GM19468 (cell line): ENCODE data around the gene PKP4.

Experiments used
- ATAC-seq: cut with Tn5 transposase; IDR thresholded peaks from one replicate; pipeline ENCODE4 v1.9.1; 2021; ENCODE audit warnings: mild to moderate bottlenecking, moderate library complexity, moderate number of reproducible peaks; ENCODE audit not compliant: unreplicated experiment; ENCODE audit errors: extremely low read depth

The PKP4 gene

DNA sequence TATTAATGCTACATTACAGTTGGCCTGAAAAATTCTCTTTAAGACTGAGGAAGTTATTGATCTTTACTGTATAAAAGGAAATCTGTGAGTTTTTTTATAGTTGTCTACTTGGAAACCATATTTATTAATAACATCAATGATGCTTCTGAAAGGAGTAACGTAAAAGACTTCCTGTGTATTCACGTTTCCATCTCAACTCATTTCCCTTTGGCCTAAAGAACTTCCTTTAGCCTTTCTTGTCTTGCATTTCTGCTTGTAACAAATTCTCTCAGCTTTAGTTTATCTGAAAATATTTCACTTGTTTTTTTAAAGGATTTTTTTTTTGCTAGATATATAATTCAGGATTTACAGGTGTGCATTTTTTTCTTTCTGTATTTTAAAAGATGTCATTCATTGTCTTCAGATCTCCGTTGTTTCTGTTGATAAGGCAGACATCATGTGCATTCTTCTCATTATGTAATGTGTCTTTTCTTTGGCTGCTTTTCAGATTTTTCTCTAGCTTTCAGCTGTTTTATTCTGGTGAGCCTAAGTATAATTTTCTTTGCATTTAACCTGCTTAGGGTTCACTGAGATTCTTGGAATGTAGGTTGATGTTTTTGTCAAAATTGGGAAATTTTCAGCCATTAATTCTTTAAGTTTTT lies 179.3 kb downstream of the PKP4 start:
- ATAC-seq: no peak

DNA sequence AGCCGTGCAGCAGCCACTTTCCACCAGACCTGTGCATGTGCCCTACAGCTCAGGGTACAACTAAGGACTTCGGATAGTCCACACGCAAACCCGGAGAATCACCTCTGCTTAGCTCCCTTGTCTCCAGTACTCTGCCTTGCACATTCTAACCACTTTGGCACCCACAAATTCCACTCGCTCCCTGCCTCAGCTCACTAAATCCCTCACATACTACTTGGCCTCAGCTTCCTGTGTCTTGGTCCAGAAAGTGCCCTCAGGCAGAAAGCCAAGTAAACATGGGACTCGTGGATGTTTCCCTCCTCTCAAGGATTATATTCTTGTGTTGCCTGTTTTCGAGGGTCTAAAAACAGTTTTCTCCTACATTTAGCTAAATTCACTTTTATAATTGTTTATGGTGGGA lies 180.6 kb downstream of the PKP4 start:
- ATAC-seq: no peak

DNA sequence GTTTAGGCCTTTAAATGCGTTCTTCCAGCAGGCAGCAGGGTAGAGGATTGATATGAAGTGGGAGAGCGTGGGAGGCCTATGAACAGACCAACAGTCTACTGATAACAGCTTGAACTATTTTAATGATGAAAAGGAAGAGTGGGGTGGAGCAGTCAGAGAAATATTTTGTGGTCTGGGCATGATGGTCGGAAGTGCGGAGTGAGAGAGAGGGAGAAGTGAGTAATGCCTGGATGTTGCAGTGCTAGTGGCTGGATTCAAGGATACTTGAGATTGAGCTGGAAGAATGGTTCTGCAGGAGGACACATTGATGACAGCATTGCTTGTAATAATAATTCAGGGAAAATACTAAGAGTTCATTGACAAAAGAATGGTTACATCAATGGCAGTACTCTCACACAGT lies 187.4 kb downstream of the PKP4 start:
- no peak for ATAC-seq

DNA sequence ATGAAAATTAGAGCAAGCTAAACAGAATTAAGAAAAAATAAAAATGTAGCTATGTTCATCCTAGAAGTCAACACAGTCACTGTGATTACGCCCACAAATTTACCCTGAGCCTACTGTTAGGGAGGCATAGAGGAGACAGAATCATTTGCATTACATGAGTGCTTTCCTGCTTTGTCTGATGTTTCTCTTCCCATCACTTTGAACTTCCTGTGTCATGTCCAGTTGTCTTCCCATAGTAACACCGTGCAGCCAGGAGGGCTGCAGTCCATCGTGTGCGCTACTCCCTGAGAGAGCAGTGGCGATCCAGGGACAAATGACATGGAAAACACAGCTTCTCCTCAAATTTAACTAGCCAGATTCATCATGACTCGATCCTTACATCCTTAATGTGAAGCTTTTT lies 188.5 kb downstream of the PKP4 start:
- ATAC-seq: no peak

DNA sequence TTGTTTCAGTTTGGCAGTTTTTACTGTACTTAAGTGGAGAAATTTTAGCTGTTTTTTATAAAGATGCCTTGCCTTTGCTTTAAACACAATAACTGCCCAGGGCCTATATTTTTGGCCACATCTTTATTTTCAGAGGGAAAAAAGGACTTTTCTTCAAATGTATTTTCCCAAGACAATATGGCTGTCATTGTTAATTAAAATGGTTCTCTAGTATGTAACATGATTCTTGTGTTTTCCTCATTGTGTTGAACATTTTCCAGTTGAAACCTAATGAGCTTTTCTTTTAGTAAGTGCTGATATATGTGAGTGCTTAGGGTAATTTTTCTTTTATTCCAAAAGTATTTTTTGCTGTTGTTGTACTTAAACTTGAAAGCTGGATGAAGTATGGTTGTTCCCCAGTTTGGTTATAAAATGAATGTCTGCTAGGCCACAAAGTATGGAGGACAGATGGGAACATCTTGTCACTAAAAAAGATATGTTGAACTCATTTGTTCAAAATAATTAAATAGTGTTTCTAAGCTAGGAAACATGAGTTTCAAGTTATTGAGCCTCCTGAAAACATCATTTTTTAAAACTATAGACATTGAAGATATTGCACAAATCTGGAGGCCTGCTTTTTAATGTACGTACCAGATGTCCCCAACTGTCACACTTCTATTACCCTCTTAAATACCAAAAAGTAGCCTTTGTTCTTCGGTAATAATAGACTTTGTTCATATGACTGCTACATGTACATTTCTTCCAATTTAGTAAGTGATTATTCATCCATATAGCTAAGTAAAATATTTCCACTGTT lies 190.9 kb downstream of the PKP4 start:
- no peak for ATAC-seq

DNA sequence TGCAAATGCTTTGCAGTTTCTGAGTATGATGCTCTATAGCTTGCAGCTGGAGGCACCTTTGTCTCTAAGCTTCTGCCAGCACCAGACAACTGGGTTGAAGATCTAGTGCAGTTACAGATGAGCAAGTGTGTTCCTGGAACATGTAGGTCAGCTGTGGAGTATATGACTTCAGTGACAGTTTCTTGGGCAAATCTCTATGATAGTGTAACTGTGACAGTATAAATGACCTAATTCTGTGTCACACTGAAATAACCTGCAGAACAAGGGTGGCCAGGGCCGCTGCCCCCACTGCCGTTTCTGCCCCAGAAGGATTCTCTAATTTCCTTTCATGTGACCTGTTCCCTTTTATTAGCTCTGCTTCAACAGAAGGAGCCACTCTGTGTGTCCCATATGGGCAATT lies 193.1 kb downstream of the PKP4 start:
- ATAC-seq: no peak

DNA sequence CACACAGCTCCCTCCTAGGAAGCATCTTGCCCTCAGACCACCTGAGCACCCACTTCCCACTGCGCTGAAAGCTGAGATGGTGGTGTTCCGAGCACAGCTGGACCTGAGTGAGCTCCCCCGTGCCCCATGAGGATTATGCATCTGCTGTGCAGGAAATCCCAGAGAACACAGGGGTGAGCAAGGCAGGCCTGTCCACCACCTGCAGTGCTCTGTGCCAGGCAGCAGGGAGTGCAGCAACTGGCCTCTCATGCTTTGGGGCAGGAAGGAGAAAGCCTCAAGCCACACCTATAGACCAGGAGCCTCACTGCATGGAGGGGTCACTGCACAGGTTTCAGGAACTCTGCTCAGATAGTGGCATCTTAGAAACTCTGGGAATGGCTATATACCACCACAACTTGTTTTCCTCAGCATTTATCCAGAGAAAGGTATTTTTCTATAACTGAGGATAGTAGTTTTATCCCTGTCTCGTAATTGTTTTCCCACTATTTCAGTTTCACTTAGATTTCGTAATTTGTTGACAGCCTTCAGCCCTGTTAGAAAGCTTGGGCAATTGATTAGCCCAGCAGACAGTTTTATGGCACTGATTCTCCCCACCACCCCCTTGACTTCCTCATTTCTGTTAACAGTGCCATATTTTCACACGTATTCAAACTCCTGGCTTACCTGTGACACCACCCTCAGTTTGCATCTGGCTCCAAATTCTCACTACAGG lies 194.1 kb downstream of the PKP4 start:
- ATAC-seq: no peak

DNA sequence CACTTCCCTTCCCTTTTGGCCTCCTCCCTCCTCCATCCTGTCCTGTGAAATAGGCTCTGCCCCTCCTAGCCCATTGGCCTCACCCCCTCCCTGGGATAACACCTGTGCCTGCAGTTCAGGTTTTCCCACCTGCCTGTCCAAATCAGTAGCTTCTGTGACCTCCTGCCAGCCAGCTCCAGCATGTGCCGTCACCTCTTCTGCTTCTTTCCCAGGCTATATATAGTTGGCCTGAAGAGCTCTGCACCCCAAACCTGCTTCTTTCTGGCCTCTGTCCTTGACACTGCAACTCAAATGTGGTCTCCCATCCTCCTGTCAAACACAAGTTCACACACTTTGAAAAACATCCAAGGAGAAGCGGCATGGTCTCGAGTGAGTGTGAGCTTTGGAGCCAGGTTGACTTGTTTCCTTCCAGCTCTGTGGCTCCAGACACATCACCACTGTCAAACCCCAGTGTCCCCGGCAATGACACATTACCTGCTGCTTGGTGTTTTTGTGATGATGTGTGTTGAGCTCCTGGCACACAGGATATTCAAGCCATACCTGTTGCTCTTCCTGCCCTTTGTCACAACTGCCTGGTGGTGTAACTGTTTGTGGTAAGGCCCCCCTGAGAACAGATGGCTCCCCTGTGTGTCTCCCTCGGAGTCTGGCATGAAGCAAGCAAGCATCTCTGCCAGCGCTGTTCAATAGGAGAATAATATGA lies 194.8 kb downstream of the PKP4 start:
- no peak for ATAC-seq

DNA sequence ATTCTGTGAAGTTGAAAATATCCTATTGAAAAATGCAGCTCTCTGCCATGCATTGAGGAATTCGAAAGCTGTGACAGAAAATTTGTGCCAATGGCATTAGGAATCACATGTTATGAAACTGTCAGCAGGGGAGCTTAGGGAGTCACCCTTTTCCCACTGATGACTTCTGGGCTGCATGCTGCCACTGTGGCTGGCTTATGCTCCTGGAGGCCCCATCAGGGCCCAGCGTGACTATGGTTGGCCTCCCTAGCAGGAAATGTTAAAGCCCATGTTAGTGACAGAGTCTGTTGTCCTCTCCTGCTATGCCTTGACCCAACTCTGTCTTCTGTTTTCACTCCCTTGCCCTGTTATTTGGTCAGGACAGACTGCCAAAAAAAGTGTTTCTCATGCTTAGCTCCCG lies 198.9 kb downstream of the PKP4 start:
- no peak for ATAC-seq

DNA sequence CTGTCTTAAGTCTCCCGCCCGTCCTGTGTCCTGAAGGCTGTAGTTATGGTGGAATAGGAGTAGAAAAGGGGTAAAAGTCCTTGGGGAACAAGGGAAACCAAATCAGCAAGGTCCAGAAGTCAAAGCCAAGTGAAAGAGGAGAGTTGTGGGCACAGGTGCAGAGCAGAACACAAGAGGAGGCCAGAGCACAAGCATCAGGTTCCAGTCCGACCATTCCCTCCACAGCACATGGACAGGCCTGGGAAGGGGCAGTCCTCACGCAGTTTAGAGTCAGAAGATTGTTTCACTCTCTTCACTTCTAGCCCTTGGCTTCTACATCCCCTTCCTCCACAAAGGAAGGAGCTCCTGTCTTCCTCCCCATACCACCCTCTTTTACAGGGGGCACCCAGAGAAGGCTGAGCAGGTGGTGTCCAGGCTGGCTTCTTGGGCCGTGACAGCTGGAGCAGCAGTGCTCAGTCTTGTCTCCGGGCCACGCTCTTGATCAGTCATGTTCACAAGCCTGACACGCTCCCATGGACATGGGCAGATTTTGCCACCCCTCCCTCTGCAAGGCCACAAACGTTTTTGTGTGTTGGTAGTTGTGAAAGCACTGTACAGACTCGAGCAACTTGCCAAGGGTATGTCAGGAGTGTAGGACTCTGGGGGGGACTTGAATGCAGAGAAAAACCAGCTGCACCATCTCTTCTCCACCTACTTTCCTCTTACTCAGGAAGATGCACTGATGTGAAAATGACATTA lies 199.9 kb downstream of the PKP4 start:
- ATAC-seq: no peak

DNA sequence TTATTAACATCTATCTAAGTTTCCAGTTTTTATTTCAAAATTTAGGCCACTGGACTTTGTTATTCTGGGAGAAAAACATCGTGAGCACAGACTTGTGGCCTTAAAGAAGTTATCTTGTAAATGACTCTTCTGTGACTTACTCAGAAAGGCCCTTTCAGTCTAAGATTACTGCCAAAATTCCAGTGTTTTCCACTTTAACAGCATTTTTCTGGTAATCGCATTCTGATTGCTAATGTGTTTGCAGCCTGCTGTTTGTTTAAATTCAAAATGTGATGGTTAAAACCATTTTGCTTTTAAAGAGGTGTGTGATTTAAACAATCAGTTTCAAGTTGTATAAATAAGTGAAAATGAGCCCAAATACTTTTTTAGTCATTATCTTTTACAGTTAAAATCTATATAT lies 201.6 kb downstream of the PKP4 start:
- ATAC-seq: no peak

DNA sequence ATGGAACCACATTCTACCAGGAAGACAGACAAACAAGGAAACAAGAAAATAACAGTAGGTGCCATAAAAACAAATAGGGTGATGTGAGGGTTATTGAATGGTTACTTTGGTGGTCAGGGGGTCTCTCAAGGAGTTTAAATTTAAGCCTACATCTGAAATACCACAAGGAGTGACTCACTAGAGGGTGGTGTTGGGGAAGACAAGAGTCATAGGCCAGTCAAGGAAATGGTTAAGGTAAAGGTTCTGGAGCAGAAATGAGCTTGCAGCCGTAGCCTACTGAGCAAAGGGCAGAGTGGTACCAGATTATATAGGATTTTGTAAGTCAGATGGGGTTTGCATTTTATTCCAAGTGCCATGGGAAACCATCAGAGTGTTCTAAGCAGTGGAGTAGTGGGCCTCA lies 202.7 kb downstream of the PKP4 start:
- ATAC-seq: no peak

DNA sequence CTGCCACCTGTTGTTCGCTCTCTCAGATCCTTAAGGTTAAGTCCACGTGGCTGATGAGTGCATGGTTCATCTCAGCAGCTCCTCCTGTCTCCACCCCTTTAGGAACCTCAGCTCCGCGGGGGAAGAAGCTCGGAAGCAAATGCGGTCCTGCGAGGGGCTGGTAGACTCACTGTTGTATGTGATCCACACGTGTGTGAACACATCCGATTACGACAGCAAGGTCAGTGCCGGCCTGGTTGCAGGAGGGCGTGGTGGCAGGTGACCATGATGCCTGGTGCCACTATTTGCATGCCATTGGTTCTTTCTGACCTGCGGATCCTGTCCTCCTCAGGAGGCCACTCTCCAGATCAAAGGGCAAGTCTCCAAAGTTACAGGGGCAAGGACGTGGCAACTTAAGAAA lies 204.5 kb downstream of the PKP4 start:
- ATAC-seq: no peak

DNA sequence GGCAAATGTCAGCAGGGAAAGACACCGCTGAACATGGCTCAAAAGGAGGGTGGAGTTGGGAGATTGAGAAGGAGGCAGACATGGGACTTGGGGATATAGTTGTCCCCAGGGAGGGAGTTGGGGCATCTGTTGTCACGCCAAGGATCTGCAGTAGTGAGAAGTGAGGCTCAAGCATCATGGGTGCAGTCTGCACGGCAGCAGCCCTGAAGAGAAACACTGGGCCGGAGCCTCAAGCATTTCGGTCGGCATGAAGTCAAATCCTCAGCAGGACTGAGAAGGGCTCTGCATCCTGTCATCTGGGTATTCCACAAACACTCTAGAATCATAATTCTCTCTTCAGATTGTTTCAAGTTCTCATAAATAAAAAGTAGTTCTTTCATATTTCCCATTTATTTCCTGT lies 205.7 kb downstream of the PKP4 start:
- ATAC-seq: no peak

DNA sequence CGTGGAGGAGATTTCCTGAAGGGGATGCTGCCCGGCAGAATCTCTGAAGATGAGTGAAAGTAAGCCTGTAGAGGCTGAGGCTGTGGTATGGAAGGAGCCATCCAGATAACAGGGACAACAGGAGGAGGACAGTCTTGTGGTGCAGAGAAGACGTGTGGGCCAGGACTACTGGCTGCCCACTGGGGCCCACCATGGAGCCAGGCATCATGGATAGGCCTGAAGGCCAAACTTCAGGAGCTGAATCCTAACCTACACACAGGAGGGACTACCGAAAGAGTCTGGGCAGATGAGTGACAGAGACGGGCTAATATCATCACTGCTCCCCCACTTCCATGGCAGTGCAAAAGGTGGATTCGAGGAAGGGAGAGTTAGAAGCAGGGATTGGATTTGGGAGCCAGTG lies 207.0 kb downstream of the PKP4 start:
- ATAC-seq: no peak

DNA sequence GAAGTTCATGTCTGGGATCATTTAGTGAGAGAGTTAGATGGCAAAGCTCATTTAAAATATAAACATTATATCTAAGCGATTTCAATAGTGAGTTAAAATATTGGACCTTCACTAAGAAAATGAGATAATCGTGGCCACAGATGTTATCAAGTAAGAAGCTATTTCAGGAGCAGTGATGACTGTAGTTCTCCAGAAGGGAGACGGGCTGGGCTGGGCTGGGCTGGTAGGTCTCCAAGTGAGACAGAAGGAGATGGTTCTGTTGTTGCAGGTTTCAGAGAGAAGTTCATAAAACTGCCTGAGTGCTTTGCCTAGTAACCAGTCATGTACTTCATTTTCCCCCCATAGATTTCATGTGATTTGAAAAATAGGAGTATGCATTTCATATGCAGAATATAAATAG lies 208.2 kb downstream of the PKP4 start:
- no peak for ATAC-seq

DNA sequence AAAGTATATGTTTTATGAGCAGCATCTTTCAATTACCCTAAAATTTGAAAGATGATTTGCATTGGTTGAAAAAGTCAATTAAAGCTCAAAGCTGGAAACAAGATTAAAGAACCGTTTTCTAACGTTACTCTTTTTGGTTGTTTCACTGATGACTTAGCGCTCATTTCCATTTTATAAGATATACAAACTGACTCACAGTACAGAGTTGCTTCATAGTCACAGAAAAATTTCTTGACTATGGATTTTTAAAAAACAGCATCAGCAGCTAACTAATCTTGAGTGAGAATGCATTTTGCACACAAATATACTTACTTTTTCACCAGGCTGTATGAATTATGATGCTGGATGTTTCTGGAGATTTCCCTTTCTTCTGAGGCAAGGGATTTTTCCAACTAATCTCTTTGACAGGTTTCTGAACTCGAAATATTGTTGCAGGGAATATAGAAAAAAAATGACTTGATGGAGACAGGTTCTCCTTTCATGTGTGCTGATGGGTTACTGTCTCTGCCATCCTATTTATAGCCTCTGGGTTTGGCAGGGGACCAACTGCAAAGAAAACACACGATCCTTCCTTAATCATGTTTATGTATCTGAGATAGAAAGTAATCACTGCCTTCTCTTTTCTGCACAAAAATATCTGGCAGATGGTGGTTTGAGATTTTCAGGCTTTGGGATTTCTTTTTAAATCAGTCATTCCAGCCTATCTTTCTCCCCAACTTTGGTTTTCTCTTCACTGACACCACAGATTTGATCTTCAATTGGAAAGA lies 209.0 kb downstream of the PKP4 start:
- no peak for ATAC-seq

DNA sequence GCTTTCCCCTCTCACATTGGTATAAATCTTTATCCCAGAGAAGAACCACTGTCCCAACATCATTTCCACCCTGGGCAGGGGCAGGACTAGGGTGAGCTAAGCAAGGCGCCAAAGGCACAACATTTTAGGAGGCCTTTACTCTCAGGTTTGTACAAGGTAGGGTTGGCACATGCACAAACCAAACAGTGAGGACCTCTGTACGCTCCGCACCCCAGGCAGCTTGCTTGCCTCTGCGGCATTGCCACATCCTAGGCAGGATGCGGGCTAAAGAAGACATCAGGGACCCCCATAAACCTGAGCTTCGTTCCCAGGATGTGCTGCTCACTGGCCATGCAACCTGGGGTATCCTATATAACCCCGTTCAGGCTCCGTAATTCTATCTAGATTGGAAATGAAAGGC lies 210.2 kb downstream of the PKP4 start:
- no peak for ATAC-seq

DNA sequence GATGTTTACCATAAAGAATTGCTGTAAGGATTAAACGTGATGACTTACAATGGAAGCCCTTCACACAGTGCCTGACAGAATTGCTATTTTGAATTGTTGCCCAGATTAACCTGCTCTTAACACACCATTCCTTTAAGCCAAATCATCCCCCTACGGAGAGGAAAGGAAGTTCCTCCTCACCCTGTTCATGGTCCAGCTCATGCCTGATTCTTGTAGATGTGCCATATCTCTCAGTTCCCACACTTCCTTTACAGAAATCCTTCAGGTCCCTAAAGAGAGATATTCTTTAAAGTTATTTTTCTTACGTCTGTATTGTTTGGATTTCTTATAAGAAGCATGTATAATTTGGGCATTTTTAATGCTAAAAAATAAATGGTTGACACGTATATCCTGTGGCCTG lies 210.8 kb downstream of the PKP4 start:
- ATAC-seq: no peak
